Sigmoid colon (tissue), 7 donors: ENCODE results near the gene SURF1. TPM values are rescaled to one million over a fixed set of nuclear protein-coding genes. Genes with fewer than 3 reads are reported as not detected.

ENCODE experiments used
- DNase-seq: peaks from one replicate; pipeline ENCODE4 v3.0.0-alpha.2; 2019
- H3K27ac ChIP-seq, 4 donors: fragments of 200-600 bp; sonication (generic); one replicate each; pipeline ENCODE4 v1.5.1; 2016 to 2019; ENCODE audit warnings: mild to moderate bottlenecking in 1 of 4
- H3K27me3 ChIP-seq, 3 donors: fragments of 200-600 bp; sonication (generic); one replicate each; pipeline ENCODE4 v1.5.1; 2019; ENCODE audit warnings: mild to moderate bottlenecking in 1 of 3
- H3K36me3 ChIP-seq, 4 donors: fragments of 200-600 bp; sonication (generic); one replicate each; pipeline ENCODE4 v1.5.1; 2016 to 2019
- H3K4me1 ChIP-seq, 4 donors: fragments of 200-600 bp; sonication (generic); one replicate each; pipeline ENCODE4 v1.5.1; 2017 to 2019
- H3K4me3 ChIP-seq, 4 donors: fragments of 200-600 bp; sonication (generic); one replicate each; pipeline ENCODE4 v1.5.1; 2017 to 2019; ENCODE audit warnings: mild to moderate bottlenecking in 2 of 4, moderate library complexity in 1 of 4
- H3K9me3 ChIP-seq, 4 donors: fragments of 200-600 bp in 3 of 4; sonication (generic) in 3 of 4; one replicate each; pipeline versions ENCODE4 v1.5.1 to v1.6.1; 2013 to 2019
- CTCF ChIP-seq, 4 experiments: fragments of 450-650 bp in 3 of 4; fragments of 200-600 bp in 1 of 4; IDR thresholded peaks; one replicate each; pipeline ENCODE4 v1.5.1; 2016 to 2019; ENCODE audit warnings: antibody characterized with exemption in 4 of 4, mild to moderate bottlenecking in 3 of 4, moderate library complexity in 2 of 4
- EP300 ChIP-seq, 4 donors: sonication (generic); formaldehyde crosslinking; IDR thresholded peaks; one replicate each; pipeline ENCODE4 v1.6.1; 2017; ENCODE audit warnings: antibody characterized with exemption in 4 of 4
- POLR2A ChIP-seq, 2 donors: fragments of 450-650 bp; IDR thresholded peaks; one replicate each; pipeline ENCODE4 v1.6.1; 2016; ENCODE audit warnings: antibody characterized with exemption in 2 of 2, mild to moderate bottlenecking in 2 of 2, moderate library complexity in 2 of 2
- POLR2AphosphoS5 ChIP-seq, 4 donors: sonication (generic); formaldehyde crosslinking; IDR thresholded peaks; one replicate each; pipeline ENCODE4 v1.6.1; 2017; ENCODE audit warnings: antibody characterized with exemption in 4 of 4
- WGBS, 2 donors: extraction: QIAGEN DNeasy Blood & Tissue Kit; methylation state at CpG; one replicate each; pipeline ENCODE4 v1.1.7; 2013; 5-methylcytosine and 5-hydroxymethylcytosine counted together
- intact Hi-C: fragments of 100-400 bp; cut with DNase I; formaldehyde crosslinking; loops from one replicate; pipeline ENCODE4 v1.15.1; 2023
- polyA plus RNA-seq, 3 donors: library from polyadenylated mRNA; stranded (reverse); fragments of 200-250 nt; gene quantifications; one replicate each; pipeline ENCODE4 v1.2.3, GENCODE V29; 2013
- total RNA-seq, 4 donors: library from RNA; depleted of rRNA; stranded (reverse); fragments of >200 nt; gene quantifications; one replicate each; pipeline ENCODE4 v1.1.0, GENCODE V29; 2016
- donor health status: healthy with polysubstance abuse.
- donor health status: Bipolar disorder and iron deficiency.
- donor health status: healthy.

Gene SURF1
- total and polyA plus RNA-seq, 7 donors = 33.8 to 98.7 (median 59.0) TPM

- 97% methylated on average over 19 of the region's 19 CpGs for WGBS, 2 donors
- intact Hi-C loops = no loop called here
- DNase-seq = no peak
- TF ChIP-seq EP300 (IDR thresholded peaks at IDR 0.05) (no peak), CTCF (IDR thresholded peaks at IDR 0.05) (no peak), POLR2A (IDR thresholded peaks at IDR 0.05) (no peak), POLR2AphosphoS5 (IDR thresholded peaks at IDR 0.05) (no peak)
- Histone ChIP-seq H3K27me3 (no peaks in the 10 kb centered on the region), H3K36me3 (peaks cover 33 to 69% (median 48%) of the 10 kb centered on the region in 4 donors), H3K4me3 (no peak overlapping the region), H3K27ac (no peak overlapping the region), H3K9me3 (no peaks in the 10 kb centered on the region), H3K4me1 (peaks cover 0 to 22% (median 19%) of the 10 kb centered on the region in 4 donors)
Measured at GRCh38 chr9:133344071-133344470, 12.2 kb downstream of the SURF1 start.

- no peak for DNase-seq
- Histone ChIP-seq H3K27ac (no peak overlapping the region), H3K4me3 (no peak overlapping the region), H3K27me3 (no peaks in the 10 kb centered on the region), H3K4me1 (peaks cover 0 to 15% (median 14%) of the 10 kb centered on the region in 4 donors), H3K9me3 (no peaks in the 10 kb centered on the region), H3K36me3 (peaks cover 33 to 78% (median 48%) of the 10 kb centered on the region in 4 donors)
- intact Hi-C loops = no loop called here
- TF ChIP-seq CTCF (IDR thresholded peaks at IDR 0.05) (no peak), EP300 (IDR thresholded peaks at IDR 0.05) (no peak), POLR2AphosphoS5 (IDR thresholded peaks at IDR 0.05) (no peak), POLR2A (IDR thresholded peaks at IDR 0.05) (no peak)
- WGBS, 2 donors = 83 to 88% methylated on average over 11 of the region's 11 CpGs
Measured at GRCh38 chr9:133342570-133342969, 13.7 kb downstream of the SURF1 start.

GRCh38 chr9:133342069-133342406, 14.2 kb downstream of the SURF1 start:
- Histone ChIP-seq H3K9me3 (no peaks in the 10 kb centered on the region), H3K27me3 (no peaks in the 10 kb centered on the region), H3K36me3 (peaks cover 33 to 78% (median 48%) of the 10 kb centered on the region in 4 donors), H3K4me3 (no peak overlapping the region), H3K27ac (no peak overlapping the region), H3K4me1 (peaks cover 0 to 14% (median 14%) of the 10 kb centered on the region in 4 donors)
- no peak for DNase-seq
- 83 to 87% methylated on average over 12 of the region's 12 CpGs for WGBS, 2 donors
- TF ChIP-seq CTCF (IDR thresholded peaks at IDR 0.05) = no peak
- TF ChIP-seq POLR2A (IDR thresholded peaks at IDR 0.05) = no peak
- TF ChIP-seq EP300 (IDR thresholded peaks at IDR 0.05) = no peak
- TF ChIP-seq POLR2AphosphoS5 (IDR thresholded peaks at IDR 0.05) = no peak
- intact Hi-C loops = no loop called here

- H3K4me3 ChIP-seq = no peak overlapping the region
- peak; percentile 82 for DNase-seq
- intact Hi-C loops = no loop called here
- WGBS, 2 donors = 85 to 88% methylated on average over 15 of the region's 15 CpGs
- H3K27ac ChIP-seq = peak overlapping the region in 3 of 4 donors; percentile 4 to 25 (median 25)
- TF ChIP-seq POLR2AphosphoS5 (IDR thresholded peaks at IDR 0.05) (peak in 1 of 4 donors; percentile 33), CTCF (IDR thresholded peaks at IDR 0.05) (no peak)
- no peaks in the 10 kb centered on the region for H3K9me3 ChIP-seq
- H3K27me3 ChIP-seq = no peaks in the 10 kb centered on the region
- H3K36me3 ChIP-seq = peaks cover 33 to 78% (median 48%) of the 10 kb centered on the region in 4 donors
- H3K4me1 ChIP-seq = peaks cover 0 to 13% (median 13%) of the 10 kb centered on the region in 4 donors
Measured at GRCh38 chr9:133341369-133342068, 14.8 kb downstream of the SURF1 start.
